Measurements from ENCODE around the gene RAPGEF3. TPM values are rescaled to one million over a fixed set of nuclear protein-coding genes. Genes with fewer than 3 reads are reported as not detected.

RAPGEF3 gene
- 1.5 and 4.8 TPM in 2 replicates for total RNA-seq

GRCh38 chr12:47758834-47759690 is at the start of gene RAPGEF3:
RAPGEF3 (minus strand) TSS chr12:47758880; CDS start chr12:47758556, 324 bp downstream.

GRCh38 chr12:47773062-47773857 is 14.6 kb upstream of the RAPGEF3 start, which contains the start of gene SLC48A1:
SLC48A1 (plus strand) TSS chr12:47773238; CDS start chr12:47773305, 67 bp downstream.

GRCh38 chr12:47725091-47725772 is 33.4 kb downstream of the RAPGEF3 start, which contains the start of gene ENDOU:
ENDOU (minus strand) TSS chr12:47725490; CDS start chr12:47725413, 77 bp downstream.

GRCh38 chr12:47705566-47706425 is 52.9 kb downstream of the RAPGEF3 start, which contains the start of gene RPAP3:
RPAP3 (minus strand) TSS chr12:47706030; CDS start chr12:47702840, 3,190 bp downstream.

Other genes with a start within 250 kb of the RAPGEF3 start
- 10.5 and 12.6 TPM in 2 replicates for gene RPAP3, start 52.9 kb downstream of the RAPGEF3 start, total RNA-seq
- not detected in 2 replicates for gene ENDOU, start 33.4 kb downstream of the RAPGEF3 start, total RNA-seq
- 15.9 and 23.2 TPM in 2 replicates for gene SLC48A1, start 14.4 kb upstream of the RAPGEF3 start, total RNA-seq
- gene HDAC7, start 61.0 kb upstream of the RAPGEF3 start, total RNA-seq, result 93.9 and 110 TPM in 2 replicates
- gene VDR, start 146.1 kb upstream of the RAPGEF3 start, total RNA-seq, result 6.4 and 9.1 TPM in 2 replicates
- gene TMEM106C, start 204.7 kb upstream of the RAPGEF3 start, total RNA-seq, result 19.7 and 20.9 TPM in 2 replicates
- under 0.01 TPM in 1 of 2 replicates, not detected in the other for gene COL2A1, start 245.6 kb upstream of the RAPGEF3 start, total RNA-seq

Data from pericardium fibroblast (primary cell).